ENCODE measurements around the gene LGALS4.
"Not testable (repeated sequence)": the region's sequence is repeated elsewhere in the genome, so short reads cannot be mapped to it uniquely, and the experiment has no call there.

Gene LGALS4

GRCh38 chr19:38786572-38787265 is 26.0 kb downstream of the LGALS4 start:
- no peaks in the 10 kb centered on the region for H3K36me3 ChIP-seq (replicated peaks)
- no peak for DNase-seq
- TF ChIP-seq, protein P1, sequence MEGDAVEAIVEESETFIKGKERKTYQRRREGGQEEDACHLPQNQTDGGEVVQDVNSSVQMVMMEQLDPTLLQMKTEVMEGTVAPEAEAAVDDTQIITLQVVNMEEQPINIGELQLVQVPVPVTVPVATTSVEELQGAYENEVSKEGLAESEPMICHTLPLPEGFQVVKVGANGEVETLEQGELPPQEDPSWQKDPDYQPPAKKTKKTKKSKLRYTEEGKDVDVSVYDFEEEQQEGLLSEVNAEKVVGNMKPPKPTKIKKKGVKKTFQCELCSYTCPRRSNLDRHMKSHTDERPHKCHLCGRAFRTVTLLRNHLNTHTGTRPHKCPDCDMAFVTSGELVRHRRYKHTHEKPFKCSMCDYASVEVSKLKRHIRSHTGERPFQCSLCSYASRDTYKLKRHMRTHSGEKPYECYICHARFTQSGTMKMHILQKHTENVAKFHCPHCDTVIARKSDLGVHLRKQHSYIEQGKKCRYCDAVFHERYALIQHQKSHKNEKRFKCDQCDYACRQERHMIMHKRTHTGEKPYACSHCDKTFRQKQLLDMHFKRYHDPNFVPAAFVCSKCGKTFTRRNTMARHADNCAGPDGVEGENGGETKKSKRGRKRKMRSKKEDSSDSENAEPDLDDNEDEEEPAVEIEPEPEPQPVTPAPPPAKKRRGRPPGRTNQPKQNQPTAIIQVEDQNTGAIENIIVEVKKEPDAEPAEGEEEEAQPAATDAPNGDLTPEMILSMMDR (IDR thresholded peaks at IDR 0.05; ENCODE audit: low read depth, low read length, missing control alignments) = no peak
- H3K27ac ChIP-seq = no peak overlapping the region
- no peak overlapping the region for H3K4me3 ChIP-seq (ENCODE audit: low read depth, low read length)
- in situ Hi-C loops (cut with HindIII; ENCODE audit: low pct_ligation_motif_present, low sequenced_read_pairs) = no loop called here
- no peaks in the 10 kb centered on the region for H3K27me3 ChIP-seq (replicated peaks)

GRCh38 chr19:38786061-38786460 is 26.7 kb downstream of the LGALS4 start:
- in situ Hi-C loops (cut with HindIII; ENCODE audit: low pct_ligation_motif_present, low sequenced_read_pairs); H3K27ac ChIP-seq; H3K36me3 ChIP-seq (replicated peaks); DNase-seq; H3K4me3 ChIP-seq (ENCODE audit: low read depth, low read length); H3K27me3 ChIP-seq (replicated peaks): not testable (repeated sequence)

DNA sequence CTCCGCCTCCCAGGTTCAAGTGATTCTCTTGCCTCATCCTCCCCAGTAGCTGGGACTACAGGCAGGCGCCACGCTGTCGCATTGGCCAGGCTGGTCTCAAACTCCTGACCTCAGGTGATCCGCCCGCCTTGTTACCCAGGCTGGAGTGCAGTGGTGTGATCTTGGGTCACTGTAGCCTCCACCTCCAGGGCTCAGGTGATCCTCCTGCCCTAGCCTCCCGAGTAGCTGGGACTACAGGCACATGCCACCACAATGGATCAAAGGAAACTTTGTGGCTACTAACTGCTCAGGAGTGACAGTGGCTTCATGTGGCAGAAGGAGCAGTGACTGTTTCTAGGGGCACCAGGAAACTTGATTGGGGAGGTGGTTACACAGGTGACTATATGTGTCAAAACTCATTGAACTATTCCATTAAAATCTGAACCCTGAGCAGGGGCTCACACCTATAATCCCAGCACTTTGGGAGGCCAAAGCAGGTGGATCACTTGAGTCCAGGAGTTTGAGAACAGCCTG is 27.5 kb downstream of the LGALS4 start:
- DNase-seq = no peak
- Histone ChIP-seq H3K27ac (no peak overlapping the region), H3K4me3 (ENCODE audit: low read depth, low read length) (no peak overlapping the region), H3K27me3 (replicated peaks) (peaks cover 4% of the 10 kb centered on the region), H3K36me3 (replicated peaks) (no peaks in the 10 kb centered on the region)
- in situ Hi-C loops (cut with HindIII; ENCODE audit: low pct_ligation_motif_present, low sequenced_read_pairs) = no loop called here
- TF ChIP-seq, protein P1 (IDR thresholded peaks at IDR 0.05; ENCODE audit: low read depth, low read length, missing control alignments) = no peak

DNA sequence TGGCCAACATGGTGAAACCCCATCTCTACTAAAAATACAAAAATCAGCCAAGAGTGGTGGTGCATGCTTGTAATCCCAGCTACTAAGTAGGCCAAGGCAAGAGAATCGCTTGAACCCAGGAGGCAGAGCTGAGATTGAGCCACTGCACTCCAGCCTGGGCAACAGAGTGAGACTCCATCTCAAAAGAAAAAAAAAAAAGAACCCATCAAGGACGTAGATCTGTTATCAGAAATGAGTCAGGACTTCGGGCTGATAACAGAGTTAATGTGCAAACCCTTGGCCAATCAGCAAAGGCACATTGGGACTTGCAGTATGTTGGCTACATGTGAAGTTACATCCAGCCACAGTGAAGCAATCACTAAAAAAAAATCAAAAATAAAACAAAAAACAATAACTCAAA is 28.5 kb downstream of the LGALS4 start:
- no peak overlapping the region for H3K27ac ChIP-seq
- no peaks in the 10 kb centered on the region for H3K36me3 ChIP-seq (replicated peaks)
- peaks cover 4% of the 10 kb centered on the region for H3K27me3 ChIP-seq (replicated peaks)
- in situ Hi-C loops (cut with HindIII; ENCODE audit: low pct_ligation_motif_present, low sequenced_read_pairs) = no loop called here
- TF ChIP-seq, protein P1 (IDR thresholded peaks at IDR 0.05; ENCODE audit: low read depth, low read length, missing control alignments) = no peak
- no peak overlapping the region for H3K4me3 ChIP-seq (ENCODE audit: low read depth, low read length)
- peak; percentile 75 for DNase-seq

GRCh38 chr19:38782212-38782611 is 30.5 kb downstream of the LGALS4 start:
- DNase-seq; H3K4me3 ChIP-seq (ENCODE audit: low read depth, low read length); in situ Hi-C loops (cut with HindIII; ENCODE audit: low pct_ligation_motif_present, low sequenced_read_pairs); H3K27me3 ChIP-seq (replicated peaks); H3K36me3 ChIP-seq (replicated peaks); H3K27ac ChIP-seq: not testable (repeated sequence)

DNA sequence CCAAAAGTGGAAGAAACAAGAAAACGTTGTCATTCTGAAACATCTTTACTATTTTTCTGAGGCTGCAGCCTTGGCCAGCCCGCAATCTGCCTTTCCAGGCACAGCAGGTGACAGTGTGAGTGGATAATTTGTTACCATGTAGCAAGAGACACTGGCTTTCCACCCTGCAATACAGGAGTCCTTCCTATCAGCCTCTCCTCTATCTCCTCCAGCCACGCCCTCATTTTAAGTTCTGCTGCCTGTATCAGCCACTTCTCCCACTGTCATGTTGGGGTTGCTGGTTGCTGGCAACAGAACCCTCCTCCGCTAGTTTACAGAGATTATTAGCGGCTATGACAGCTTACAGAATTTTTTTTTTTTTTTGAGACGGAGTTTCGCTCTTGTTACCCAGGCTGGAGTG is 31.7 kb downstream of the LGALS4 start:
- TF ChIP-seq, protein P1 (IDR thresholded peaks at IDR 0.05; ENCODE audit: low read depth, low read length, missing control alignments) = no peak
- peaks cover 4% of the 10 kb centered on the region for H3K27me3 ChIP-seq (replicated peaks)
- H3K36me3 ChIP-seq (replicated peaks) = no peaks in the 10 kb centered on the region
- H3K27ac ChIP-seq = no peak overlapping the region
- in situ Hi-C loops (cut with HindIII; ENCODE audit: low pct_ligation_motif_present, low sequenced_read_pairs) = no loop called here
- DNase-seq = no peak
- no peak overlapping the region for H3K4me3 ChIP-seq (ENCODE audit: low read depth, low read length)

- Histone ChIP-seq H3K27ac (no peak overlapping the region), H3K36me3 (replicated peaks) (no peaks in the 10 kb centered on the region), H3K4me3 (ENCODE audit: low read depth, low read length) (no peak overlapping the region), H3K27me3 (replicated peaks) (peaks cover 4% of the 10 kb centered on the region)
- DNase-seq = no peak
- in situ Hi-C loops (cut with HindIII; ENCODE audit: low pct_ligation_motif_present, low sequenced_read_pairs) = no loop called here
- TF ChIP-seq, protein P1 (IDR thresholded peaks at IDR 0.05; ENCODE audit: low read depth, low read length, missing control alignments) = no peak
Measured at GRCh38 chr19:38780443-38780842, 32.3 kb downstream of the LGALS4 start.
